Transverse colon (tissue), 4 donors: Measurements from ENCODE around the gene FAM13A. TPM values are rescaled to one million over a fixed set of nuclear protein-coding genes. Genes with fewer than 3 reads are reported as not detected.

ENCODE experiments used
- DNase-seq: peaks from one replicate; pipeline ENCODE4 v3.0.0-alpha.2; 2019
- H3K27ac ChIP-seq, 4 donors: fragments of 200-600 bp; sonication (generic); 2 replicates each; pipeline ENCODE4 v1.5.1; 2016 to 2018; ENCODE audit warnings: inconsistent platforms in 4 of 4
- H3K27me3 ChIP-seq: fragments of 200-600 bp; sonication (generic); 2 replicates; pipeline ENCODE4 v1.5.1; 2017; ENCODE audit warnings: inconsistent platforms
- H3K36me3 ChIP-seq, 4 donors: fragments of 200-600 bp; sonication (generic); 2 replicates each; pipeline ENCODE4 v1.5.1; 2017 to 2019; ENCODE audit warnings: inconsistent platforms in 4 of 4
- H3K4me1 ChIP-seq, 4 donors: fragments of 200-600 bp; sonication (generic); 2 replicates each; pipeline ENCODE4 v1.5.1; 2017 to 2020; ENCODE audit warnings: inconsistent platforms in 4 of 4
- H3K4me3 ChIP-seq, 4 donors: fragments of 200-600 bp; sonication (generic); 1 replicate in 1 of 4; 2 replicates in 3 of 4; pipeline versions ENCODE4 v1.5.1 to v1.6.1; 2017 to 2019; ENCODE audit warnings: inconsistent platforms in 4 of 4
- H3K9me3 ChIP-seq, 2 donors: fragments of 200-600 bp; sonication (generic); 2 replicates each; pipeline ENCODE4 v1.5.1; 2017 to 2019; ENCODE audit warnings: inconsistent platforms in 2 of 2
- EP300 ChIP-seq: sonication (generic); formaldehyde crosslinking; IDR thresholded peaks from one replicate; pipeline ENCODE4 v1.6.1; 2017; ENCODE audit warnings: antibody characterized with exemption, low read depth
- POLR2A ChIP-seq: fragments of 450-650 bp; IDR thresholded peaks from one replicate; pipeline ENCODE4 v1.6.1; 2016; ENCODE audit warnings: antibody characterized with exemption, mild to moderate bottlenecking, moderate library complexity
- POLR2AphosphoS5 ChIP-seq, 3 donors: sonication (generic); formaldehyde crosslinking; IDR thresholded peaks; one replicate each; pipeline ENCODE4 v1.6.1; 2016; ENCODE audit warnings: antibody characterized with exemption in 3 of 3
- WGBS, 2 donors: methylation state at CpG; one replicate each; pipeline ENCODE4 v1.1.5; 2018; ENCODE audit warnings: low coverage in 1 of 2; 5-methylcytosine and 5-hydroxymethylcytosine counted together
- in situ Hi-C, 4 donors: fragments of 200-750 bp; cut with MboI; loops; one replicate each; pipeline versions ENCODE4 v1.15.0 to v1.15.1; 2017; ENCODE audit warnings: low sequenced_read_pairs in 3 of 4, low pct_ligation_motif_present in 1 of 4, low pct_unique_long_range_greater_than_20kb in 1 of 4
- intact Hi-C: fragments of 100-400 bp; cut with DNase I; formaldehyde crosslinking; loops from one replicate; pipeline ENCODE4 v1.15.1; 2023; ENCODE audit warnings: low total_unique reads
- total RNA-seq, 4 donors: library from RNA; depleted of rRNA; stranded (reverse); fragments of >200 nt; gene quantifications; one replicate each; pipeline ENCODE4 v1.1.0, GENCODE V29; 2016
- TF ChIP-seq, protein P1 (sequence below), 5 experiments: fragments of 200-600 bp in 3 of 5; fragments of 450-650 bp in 2 of 5; sonication (generic) in 3 of 5; IDR thresholded peaks; 1 replicate in 2 of 5; 2 replicates in 3 of 5; pipeline ENCODE4 v1.5.1; 2016 to 2017; ENCODE audit warnings: antibody characterized with exemption in 5 of 5, inconsistent platforms in 3 of 5, mild to moderate bottlenecking in 2 of 5, moderate library complexity in 1 of 5

FAM13A gene
- total RNA-seq, 4 donors from 2014 or later: 57.6 to 88.6 (median 67.6) TPM

DNA sequence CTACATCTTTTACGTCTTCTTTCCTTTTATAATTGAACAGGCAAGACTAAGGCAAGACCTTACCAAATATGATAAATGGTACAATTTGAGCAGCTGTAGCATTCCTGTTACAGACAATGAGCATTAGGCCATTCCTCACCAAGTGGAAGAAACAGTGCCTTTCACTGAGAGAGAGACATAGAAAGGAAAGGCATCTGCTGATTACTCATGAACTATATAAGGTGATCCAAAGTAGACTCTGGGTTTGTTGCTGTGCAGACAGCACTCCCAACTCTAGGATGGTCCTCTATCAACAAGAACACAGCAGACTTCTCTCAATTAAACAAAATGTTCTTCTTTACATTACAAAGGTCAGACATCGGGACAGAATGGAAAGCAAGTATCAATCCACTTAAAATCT lies 91.9 kb downstream of the FAM13A start:
- no peak for DNase-seq
- TF ChIP-seq, protein P1, sequence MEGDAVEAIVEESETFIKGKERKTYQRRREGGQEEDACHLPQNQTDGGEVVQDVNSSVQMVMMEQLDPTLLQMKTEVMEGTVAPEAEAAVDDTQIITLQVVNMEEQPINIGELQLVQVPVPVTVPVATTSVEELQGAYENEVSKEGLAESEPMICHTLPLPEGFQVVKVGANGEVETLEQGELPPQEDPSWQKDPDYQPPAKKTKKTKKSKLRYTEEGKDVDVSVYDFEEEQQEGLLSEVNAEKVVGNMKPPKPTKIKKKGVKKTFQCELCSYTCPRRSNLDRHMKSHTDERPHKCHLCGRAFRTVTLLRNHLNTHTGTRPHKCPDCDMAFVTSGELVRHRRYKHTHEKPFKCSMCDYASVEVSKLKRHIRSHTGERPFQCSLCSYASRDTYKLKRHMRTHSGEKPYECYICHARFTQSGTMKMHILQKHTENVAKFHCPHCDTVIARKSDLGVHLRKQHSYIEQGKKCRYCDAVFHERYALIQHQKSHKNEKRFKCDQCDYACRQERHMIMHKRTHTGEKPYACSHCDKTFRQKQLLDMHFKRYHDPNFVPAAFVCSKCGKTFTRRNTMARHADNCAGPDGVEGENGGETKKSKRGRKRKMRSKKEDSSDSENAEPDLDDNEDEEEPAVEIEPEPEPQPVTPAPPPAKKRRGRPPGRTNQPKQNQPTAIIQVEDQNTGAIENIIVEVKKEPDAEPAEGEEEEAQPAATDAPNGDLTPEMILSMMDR (IDR thresholded peaks at IDR 0.05): no peak
- no peak for TF ChIP-seq POLR2AphosphoS5 (IDR thresholded peaks at IDR 0.05)
- no peak for TF ChIP-seq POLR2A
- TF ChIP-seq EP300: no peak
- Histone ChIP-seq H3K27ac (no peak overlapping the region), H3K4me3 (no peak overlapping the region), H3K36me3 (no peaks in the 10 kb centered on the region), H3K9me3 (no peaks in the 10 kb centered on the region), H3K27me3 (no peaks in the 10 kb centered on the region), H3K4me1 (peaks cover 0 to 29% (median 9%) of the 10 kb centered on the region in 4 donors)
- intact Hi-C loops (no loop called here), in situ Hi-C loops (no loop called here)
- 84 to 93% methylated on average over 2 of the region's 2 CpGs for WGBS, 2 donors

DNA sequence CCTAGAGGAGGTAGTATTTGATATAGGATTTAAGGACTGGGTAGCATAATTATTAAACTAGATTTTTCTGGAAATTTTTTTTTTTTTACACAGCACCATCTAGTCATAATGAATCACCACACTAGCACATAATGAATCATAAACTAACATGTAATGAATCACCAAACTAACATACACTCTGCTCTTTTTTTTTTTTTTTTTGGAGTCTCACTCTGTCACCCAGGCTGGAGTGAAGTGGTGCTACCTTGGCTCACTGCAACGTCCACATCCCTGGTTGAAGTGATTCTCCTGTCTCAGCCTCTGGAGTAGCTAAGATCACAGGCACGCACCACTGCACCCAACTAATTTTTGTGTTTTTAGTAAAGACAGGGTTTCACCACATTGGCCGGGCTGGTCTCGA lies 92.5 kb downstream of the FAM13A start:
- intact Hi-C loops: no loop called here

DNA sequence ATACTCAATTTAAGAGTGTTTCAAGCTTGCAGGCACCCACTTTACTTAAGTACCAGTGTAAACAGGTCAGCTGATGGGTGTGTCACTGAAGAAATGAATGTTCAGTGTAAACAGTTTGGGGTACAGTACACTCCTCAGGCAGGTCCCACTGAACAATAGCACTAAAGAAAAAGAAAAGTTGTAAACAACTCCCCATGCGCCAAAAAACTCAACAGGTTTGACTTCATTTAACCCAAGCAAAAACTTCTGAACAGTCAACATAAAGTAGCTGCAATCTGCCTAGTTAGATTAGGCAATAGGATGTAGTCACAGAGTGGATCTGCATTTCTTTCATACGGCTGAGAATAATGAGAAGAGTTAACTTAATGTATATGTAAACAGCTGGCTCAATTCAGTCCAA lies 93.2 kb downstream of the FAM13A start:
- in situ Hi-C loops: no loop called here
- 25 to 43% methylated on average over 2 of the region's 2 CpGs for WGBS, 2 donors

More for the DNA sequence above, 92.5 kb downstream of the FAM13A start:
- no peak for DNase-seq
- in situ Hi-C loops: no loop called here
- TF ChIP-seq POLR2AphosphoS5 (IDR thresholded peaks at IDR 0.05) (no peak), POLR2A (no peak)
- H3K27me3 ChIP-seq: no peaks in the 10 kb centered on the region
- H3K27ac ChIP-seq: no peak overlapping the region
- H3K4me1 ChIP-seq: peaks cover 0 to 29% (median 9%) of the 10 kb centered on the region in 4 donors
- no peaks in the 10 kb centered on the region for H3K36me3 ChIP-seq
- H3K9me3 ChIP-seq: no peaks in the 10 kb centered on the region
- H3K4me3 ChIP-seq: no peak overlapping the region
- 58 to 100% methylated on average over 1 to 4 of the region's 4 CpGs for WGBS, 2 donors

DNA sequence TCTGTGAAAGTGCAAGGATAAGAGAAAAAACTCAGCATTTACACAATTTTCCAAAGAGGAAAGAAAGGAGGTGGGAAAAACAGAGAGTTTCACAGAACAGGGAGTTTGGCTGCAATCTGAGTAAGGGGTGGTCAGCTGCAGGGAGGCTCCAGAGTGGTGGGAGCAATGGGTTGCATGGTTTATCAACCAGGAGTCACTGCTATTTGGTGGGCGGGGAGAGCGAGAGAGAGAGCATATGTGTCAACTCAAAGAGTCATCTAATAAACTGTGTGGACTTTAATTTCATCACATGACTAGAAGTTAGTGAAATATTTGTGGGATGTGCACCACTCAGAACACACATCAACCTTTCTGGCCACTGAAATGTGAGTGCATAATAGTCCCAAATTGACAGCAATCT lies 94.6 kb downstream of the FAM13A start:
- in situ Hi-C loops: no loop called here
- Histone ChIP-seq H3K4me3 (no peak overlapping the region), H3K36me3 (no peaks in the 10 kb centered on the region), H3K27me3 (no peaks in the 10 kb centered on the region), H3K4me1 (peaks cover 0 to 26% (median 3%) of the 10 kb centered on the region in 4 donors), H3K27ac (no peak overlapping the region), H3K9me3 (no peaks in the 10 kb centered on the region)
- TF ChIP-seq POLR2AphosphoS5 (IDR thresholded peaks at IDR 0.05) (no peak), POLR2A (no peak), EP300 (no peak)
- TF ChIP-seq, protein P1 (IDR thresholded peaks at IDR 0.05): no peak
- WGBS, 2 donors: 95 to 100% methylated on average over 2 of the region's 2 CpGs
- intact Hi-C loops: no loop called here
- no peak for DNase-seq

More for the DNA sequence above, 93.2 kb downstream of the FAM13A start:
- Histone ChIP-seq H3K27ac (no peak overlapping the region), H3K27me3 (no peaks in the 10 kb centered on the region), H3K4me1 (peaks cover 0 to 29% (median 9%) of the 10 kb centered on the region in 4 donors), H3K36me3 (no peaks in the 10 kb centered on the region), H3K4me3 (no peak overlapping the region), H3K9me3 (no peaks in the 10 kb centered on the region)
- intact Hi-C loops: no loop called here
- DNase-seq: no peak
- TF ChIP-seq, protein P1 (IDR thresholded peaks at IDR 0.05): no peak
- no peak for TF ChIP-seq POLR2AphosphoS5 (IDR thresholded peaks at IDR 0.05)
- TF ChIP-seq EP300: no peak
- no peak for TF ChIP-seq POLR2A

DNA sequence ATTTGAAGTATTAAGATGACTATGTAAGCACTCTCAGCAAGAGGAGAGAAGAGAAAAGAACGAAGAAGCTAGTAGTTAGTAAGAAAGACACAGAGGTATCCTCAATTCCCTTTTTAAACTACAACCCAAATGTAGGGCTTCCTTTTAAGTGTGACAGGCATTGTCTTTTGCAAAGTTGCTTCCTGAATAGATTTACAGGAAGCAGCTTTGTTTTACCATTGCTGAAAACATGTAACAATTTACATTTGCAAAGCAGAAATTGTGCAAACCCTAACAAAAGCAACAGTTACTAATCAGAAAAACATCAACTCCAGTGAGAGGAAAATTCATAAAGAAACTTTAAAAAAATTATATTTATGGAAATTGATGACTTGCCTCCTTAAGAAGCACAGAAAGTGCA lies 96.4 kb downstream of the FAM13A start:
- intact Hi-C loops: no loop called here
- TF ChIP-seq, protein P1 (IDR thresholded peaks at IDR 0.05): no peak
- TF ChIP-seq EP300 (no peak), POLR2A (no peak), POLR2AphosphoS5 (IDR thresholded peaks at IDR 0.05) (no peak)
- 73 to 85% methylated on average over 1 of the region's 1 CpG for WGBS, 2 donors

More for the DNA sequence above, 96.4 kb downstream of the FAM13A start:
- Histone ChIP-seq H3K27me3 (no peaks in the 10 kb centered on the region), H3K4me3 (no peak overlapping the region), H3K4me1 (peaks cover 0 to 23% (median 3%) of the 10 kb centered on the region in 4 donors), H3K9me3 (no peaks in the 10 kb centered on the region), H3K27ac (no peak overlapping the region), H3K36me3 (no peaks in the 10 kb centered on the region)
- in situ Hi-C loops: no loop called here
- DNase-seq: no peak
